Stimulated activated CD8-positive, alpha-beta memory T cell treated with anti-CD3 and anti-CD28 coated beads, Interleukin-7, amount 100 ng/mL, for 48 hours (primary cell): ENCODE measurements around the gene AGPAT2.

Experiments
- DNase-seq, 2 donors: peaks; one replicate each; pipeline ENCODE4 v3.0.0-alpha.2; 2020; ENCODE audit warnings: low read depth in 1 of 2; ENCODE audit errors: extremely low read depth in 1 of 2

The AGPAT2 gene

DNA sequence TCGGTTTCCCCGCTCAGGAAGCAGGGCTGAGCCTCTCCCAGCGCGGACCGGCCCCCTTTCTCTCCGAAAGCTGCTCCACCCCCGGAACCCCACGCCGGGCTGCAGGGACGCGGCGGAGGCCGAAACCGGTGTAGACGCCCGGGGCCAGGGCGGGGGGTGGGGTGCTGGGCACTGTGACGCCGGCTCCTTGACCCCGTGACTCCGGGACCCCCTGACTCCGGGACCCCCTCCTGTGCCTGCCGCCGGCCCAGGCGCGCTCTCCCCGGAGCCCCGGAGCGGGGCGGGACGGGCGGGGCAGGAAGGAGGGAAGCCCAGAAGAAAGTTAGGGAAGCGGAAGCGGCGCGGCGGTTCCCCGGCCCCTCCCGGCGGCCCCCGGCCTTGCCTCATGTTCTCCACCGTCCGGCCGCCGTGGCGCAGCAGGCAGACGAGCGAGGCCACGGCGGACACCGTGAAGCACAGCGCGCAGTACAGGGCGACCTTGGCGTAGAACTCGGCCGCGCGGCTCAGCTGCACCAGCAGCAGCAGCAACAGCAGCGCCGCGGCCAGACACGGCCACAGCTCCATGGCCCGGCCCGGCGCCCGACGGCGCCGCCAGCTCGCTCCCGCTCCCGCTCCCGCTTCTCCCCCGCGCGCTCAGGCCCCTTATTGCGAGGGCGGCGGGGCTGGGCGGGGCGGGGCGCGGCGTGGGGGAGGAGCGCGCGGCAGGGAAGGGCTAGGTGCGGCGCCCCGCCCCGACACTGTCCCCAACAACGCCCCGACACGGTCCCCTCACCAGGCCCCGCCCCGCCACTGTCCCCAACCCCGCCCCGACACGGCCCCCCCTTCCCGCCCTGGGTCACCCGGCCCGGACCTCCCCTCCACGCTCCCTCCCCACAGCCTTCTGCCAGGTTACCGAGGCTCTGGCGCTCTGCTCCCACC lies at the start of gene AGPAT2:
TSS of gene AGPAT2 (minus strand) at position 664 of the 918 bp plus-strand sequence. CDS start at position 564, 100 bp downstream.
- DNase-seq, result peak in 1 of 2 donors; percentile 44

DNA sequence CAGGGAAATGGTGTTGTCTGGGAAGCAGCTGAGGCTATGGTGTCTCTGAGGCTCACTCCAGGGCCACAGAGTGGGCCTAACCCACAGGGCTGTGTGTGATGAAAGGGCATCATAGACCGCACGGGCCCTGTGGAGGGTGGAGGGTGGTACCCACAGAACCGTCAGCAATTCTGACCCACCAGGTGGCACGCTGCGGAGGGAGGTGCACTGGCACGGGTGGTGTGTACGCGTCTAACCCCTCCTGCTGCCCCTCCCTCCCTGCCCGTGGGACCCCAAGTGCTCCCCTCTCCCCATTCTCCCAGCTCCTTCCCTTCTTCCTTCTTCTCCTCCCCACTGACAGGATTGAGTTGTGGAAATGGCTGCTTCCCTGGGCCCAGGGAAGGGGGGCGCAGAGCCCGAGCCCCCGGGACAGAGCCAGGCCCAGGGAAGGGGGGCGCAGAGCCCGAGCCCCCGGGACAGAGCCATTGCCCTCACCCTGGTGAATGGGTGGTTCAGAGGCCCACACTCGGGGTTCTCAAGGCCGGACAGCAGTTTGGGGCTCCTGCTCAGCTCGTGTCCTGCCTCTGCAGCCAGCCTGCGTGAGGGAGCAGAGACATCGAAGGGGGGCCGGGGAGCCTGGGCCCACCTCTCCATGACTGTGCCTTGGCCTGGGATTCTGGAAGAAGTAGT lies 48.7 kb upstream of the AGPAT2 start:
- DNase-seq, result no peak

DNA sequence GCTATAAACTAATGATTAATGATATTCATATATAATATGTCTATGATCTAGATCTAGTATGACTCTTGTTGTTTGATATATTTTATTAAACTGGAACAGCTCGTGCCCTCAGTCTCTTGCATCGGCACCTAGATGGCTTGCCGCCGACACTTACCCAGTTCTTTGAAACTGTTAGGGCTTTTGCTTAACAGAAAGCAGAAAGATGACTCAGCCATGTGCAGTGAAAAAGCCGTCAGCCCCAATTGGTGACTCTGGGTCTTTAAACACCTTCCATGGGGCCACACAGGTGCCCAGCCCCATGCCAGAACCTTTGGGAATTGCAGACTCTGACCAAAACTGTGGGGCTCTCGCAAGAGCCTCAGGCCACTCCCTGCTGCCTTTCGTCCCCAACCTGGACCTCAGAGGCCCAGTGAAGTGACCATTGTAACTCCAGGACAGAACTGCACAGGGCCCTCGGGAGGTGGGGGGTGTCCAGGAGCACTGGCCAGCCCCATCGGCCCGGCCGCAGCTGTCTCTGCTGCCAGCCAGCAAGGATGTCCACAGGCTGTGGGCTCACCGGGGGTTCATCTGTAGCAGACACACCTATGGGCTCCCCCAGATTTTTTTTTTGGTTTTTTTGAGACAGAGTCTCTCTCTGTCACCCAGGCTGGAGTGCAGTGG lies 47.7 kb upstream of the AGPAT2 start:
- no peak for DNase-seq

DNA sequence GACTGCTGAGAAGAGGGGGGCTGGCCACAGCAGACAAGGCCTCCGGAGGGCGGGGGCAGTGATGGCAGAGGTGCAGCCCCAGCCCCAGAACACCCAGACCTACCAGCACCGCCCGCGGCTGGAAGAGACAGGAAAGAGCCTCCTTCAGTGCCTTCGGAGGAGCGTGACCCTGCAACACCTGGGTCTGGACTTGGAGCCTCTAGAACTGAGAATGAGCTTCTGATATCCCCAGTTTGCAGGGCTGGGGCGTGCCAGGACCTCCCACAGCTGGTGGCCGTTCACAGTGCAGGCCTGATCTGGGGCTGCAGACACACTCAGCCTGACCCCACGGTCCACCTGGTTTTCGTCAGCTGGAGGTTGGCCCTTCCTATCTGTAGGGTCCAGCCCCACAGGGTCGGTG lies 46.4 kb upstream of the AGPAT2 start:
- DNase-seq, result no peak

DNA sequence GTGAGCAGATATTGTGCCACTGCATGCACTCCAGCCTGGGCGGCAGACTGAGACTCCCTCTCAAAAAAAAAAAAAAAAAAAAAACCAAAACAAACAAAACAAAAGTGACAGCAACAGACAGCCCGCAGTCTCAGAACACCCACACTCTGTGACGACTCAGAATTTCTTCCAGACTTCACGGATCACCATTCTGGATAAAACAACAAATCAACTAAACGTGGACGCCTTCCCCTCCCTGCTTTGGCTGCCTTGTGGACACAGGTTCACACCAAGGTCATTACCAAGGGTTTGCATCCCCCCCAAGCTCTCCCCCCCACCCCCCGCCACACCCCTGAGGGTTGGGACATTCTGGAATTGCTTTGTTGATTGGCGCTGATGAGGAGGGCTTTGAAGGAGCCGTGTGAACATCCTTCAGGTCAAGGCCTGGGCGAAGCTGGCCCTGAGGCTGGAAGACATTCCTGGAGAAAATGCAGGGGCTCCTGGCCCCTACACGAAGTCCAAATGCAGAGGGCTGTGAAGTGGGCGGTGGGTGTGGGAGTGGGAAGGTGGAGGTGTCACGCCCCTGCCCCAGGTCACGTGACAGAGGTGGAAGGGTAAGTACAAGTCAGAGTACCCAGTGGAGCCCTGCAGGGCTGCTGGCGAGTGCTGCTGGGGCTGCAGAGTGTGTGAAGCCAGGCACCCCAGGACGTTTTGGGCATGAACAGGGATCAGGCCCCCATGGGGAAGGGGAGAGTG lies 45.4 kb upstream of the AGPAT2 start:
- DNase-seq, result no peak

DNA sequence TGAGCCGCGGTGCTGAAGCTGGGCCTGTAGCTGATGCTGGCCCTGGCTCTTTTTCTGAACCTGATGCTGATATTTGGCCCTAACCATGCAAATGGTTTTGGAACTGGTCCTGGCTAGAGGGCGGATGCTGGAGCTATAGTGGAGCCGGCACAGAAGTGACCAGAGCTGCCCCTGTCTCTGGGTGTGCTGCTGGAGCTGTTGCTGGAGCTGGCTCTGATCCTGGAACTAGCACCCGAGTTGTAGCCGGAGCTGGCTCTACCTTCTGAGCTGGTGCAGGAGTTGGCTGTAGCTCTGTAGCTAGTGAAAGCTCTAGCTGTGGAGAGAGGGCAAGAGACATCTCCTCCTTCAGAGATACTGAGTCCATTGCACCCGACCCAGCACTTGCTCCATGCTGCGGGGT lies 42.7 kb upstream of the AGPAT2 start:
- DNase-seq, result no peak

DNA sequence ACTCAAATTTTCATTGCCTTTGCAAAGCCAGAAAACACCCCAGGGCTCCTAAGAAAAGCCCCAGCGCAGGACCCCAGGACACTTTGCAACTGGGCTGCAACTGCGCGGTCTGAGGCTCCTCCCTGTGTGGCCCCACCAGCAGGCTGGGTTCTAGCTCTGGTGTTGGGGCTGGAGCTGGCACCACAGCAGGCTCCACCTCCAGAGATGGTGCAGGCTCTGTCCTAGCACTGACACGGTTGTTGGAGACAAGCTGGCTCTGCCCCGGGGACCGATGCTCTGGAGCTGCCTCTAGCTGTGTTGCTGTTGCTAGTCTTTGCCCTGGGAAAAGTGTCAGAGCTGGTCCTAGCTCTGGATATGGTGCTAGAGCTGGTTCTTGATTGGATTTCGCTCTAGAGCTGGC lies 41.9 kb upstream of the AGPAT2 start:
- no peak for DNase-seq

DNA sequence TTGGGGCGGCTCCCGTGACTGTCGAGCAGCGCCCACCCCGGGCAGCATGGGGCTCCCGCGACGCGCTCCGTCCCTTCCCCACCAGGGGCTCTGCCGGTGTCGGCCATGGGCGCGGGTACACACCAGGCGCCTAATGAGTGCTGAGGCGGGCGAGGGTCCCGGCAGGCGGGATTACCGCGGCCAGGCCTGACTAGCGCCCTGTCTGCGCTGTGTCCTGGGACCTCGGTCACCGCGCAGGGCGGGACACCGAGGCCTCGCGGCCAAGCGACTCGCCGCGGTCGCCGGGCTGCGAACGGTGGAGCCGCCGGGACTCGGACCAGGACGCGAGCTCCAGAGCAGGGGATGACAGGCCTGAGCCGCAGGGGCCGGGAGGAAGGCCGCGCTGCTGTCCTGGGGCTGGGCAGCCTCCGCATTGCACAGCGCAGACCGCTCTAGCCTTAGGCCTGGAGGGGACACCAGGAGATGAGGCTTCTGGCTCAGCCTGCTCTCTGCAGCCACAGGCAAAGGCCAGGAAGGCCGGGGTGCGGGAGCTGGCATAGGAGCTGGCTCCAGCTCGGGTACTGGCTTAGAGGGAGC lies 41.4 kb upstream of the AGPAT2 start:
- no peak for DNase-seq

DNA sequence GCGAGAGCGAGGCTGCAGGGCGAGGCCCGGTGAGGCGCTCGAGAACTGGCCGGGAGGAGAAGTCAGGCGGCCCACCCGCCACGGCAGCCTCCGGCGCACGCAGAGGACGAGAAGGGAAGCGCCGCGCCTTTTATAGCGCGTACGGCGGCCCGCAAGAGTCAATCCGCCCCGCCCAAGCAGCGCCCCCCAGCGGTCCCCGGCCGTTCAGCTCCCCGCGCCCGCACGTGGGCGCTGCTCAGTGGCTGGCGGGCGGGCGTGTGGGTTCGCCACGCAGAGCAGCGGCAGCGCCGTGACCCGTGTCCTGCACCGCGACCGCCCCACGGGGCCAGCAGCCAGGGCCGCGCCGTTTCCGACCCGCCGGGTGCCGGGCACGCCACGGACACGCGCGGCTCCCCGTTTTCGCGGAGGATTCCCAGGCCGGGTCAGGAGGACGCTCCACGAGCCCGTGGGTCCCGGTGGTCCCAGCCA lies 40.9 kb upstream of the AGPAT2 start:
- DNase-seq, result peak; percentile 77 to 81

DNA sequence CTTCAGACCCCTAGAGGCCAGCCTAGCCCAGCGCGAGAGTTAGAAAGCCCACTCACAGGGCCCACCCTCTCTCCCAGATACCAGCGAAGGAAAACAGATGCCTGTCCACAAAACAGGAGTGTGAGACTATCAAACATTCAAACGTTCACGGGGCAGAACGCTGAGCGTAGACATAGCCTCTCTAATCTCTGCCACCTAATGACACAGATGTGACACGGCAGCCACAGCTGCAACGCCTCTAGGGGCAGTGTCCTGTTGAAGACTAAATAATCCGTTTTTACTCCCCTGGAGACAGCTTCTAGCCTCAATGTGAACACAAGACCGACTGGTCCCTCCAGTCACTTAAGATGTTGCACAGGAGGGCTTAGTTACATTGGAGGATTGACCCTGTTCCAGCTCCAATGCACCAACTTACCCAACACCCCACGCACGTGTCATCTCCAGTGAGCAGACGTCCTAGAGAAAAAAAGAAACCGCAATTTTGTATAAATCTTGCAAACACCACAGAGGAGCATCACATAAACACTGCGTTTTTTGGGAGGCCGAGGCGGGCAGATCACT lies 39.5 kb upstream of the AGPAT2 start:
- no peak for DNase-seq

DNA sequence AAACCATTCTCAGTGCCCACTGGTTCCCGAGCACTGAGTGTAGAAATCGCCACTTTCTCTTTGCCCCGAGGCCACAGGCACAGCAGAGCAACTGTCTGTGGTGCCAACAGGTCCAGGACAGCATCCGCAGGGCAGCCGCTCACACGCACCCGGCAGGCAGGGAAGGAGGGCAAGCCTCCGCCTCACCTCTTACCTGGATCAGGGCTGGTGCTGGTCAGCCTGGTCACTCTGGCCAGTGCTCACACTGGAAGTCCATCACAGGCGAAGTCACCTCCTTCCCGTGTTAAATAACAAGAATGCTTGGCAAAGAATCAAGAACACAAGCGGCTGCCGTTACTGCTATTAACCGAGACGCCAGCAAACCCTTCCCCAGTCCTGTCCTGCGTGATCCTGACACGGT lies 38.9 kb upstream of the AGPAT2 start:
- DNase-seq, result no peak

DNA sequence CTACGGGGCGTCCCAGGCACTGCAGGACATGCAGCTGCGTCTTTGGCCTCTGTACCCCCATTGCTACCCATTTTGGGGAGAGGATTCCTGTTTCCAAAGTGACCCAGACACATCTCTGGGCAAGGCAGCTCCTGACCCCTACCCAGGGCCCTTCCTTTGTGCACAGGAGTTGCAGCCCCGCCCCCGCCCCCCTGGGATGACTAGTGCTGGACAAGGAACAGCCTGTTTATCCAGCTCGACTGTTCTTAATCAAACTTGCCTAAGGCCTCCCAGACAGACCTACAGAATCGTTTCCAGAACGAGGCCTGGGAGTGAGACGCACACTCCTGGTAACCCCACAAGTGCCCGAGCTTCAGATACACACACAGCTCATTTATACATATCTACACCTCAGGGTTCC lies 38.4 kb upstream of the AGPAT2 start:
- no peak for DNase-seq

DNA sequence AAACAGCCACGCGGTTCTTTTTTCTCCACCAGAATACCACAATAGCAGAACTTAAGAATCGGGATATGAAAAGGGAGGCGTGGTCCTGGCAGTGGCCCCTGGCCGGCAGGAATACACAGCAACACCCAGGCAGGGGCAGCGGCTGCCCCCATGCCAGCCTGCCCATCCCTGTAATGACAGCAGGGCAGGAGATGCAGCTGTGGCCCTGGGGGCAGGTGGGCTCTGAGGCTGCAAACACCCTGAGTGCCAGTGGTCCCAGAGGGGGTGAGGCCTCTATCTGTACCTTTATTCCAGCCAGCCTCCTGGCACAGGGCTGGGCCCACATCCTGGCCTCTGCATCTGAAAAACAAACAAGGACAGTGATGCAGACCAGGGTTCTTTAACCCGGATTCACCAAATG lies 37.5 kb upstream of the AGPAT2 start:
- no peak for DNase-seq

DNA sequence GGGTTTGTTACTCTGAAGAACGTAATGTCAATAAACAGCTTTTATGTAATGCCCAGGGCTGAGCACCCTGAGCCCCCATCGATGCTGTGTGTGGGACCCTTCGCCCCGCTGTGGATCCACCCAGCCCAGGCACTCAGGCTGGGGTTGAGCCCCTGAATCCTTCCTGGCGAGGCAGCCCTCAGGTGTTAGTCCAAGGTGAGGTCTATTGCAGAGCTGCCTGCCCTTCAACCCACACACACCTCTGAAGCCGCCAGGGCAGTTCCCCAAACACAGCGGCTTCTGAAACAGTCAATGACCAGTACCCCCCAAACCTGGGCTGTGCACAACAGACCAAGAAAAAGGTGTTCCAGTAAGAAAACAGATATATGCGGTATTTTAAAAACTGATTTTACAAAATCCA lies 36.7 kb upstream of the AGPAT2 start:
- DNase-seq, result no peak

DNA sequence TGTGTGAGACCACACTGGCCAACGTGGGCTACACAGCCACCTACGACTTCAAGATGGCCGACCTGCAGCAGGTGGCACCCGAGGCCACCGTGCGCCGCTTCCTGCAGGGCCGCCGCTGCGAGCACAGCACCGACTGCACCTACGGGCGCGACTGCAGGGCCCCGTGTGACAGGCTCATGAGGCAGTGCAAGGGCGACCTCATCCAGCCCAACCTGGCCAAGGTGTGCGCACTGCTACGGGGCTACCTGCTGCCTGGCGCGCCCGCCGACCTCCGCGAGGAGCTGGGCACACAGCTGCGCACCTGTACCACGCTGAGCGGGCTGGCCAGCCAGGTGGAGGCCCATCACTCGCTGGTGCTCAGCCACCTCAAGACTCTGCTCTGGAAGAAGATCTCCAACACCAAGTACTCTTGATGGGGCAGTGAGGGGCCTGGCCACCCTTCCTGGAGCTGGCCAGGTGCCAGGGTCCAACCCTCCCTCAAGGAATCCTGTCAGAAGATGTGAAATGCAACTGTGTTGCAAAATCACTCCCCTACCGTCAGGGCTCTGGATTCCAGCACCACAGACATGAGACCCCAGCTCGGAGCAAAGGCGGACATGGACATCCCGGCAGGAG lies 36.2 kb upstream of the AGPAT2 start:
- DNase-seq, result no peak

DNA sequence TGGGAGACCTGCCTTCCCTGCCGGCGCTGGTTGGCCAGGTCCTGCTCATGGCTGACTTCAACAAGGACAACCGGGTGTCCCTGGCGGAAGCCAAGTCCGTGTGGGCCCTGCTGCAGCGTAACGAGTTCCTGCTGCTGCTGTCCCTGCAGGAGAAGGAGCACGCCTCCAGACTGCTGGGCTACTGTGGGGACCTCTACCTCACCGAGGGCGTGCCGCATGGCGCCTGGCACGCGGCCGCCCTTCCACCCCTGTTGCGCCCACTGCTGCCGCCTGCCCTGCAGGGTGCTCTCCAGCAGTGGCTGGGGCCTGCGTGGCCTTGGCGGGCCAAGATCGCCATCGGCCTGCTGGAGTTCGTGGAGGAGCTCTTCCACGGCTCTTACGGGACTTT lies 35.7 kb upstream of the AGPAT2 start:
- DNase-seq, result no peak

DNA sequence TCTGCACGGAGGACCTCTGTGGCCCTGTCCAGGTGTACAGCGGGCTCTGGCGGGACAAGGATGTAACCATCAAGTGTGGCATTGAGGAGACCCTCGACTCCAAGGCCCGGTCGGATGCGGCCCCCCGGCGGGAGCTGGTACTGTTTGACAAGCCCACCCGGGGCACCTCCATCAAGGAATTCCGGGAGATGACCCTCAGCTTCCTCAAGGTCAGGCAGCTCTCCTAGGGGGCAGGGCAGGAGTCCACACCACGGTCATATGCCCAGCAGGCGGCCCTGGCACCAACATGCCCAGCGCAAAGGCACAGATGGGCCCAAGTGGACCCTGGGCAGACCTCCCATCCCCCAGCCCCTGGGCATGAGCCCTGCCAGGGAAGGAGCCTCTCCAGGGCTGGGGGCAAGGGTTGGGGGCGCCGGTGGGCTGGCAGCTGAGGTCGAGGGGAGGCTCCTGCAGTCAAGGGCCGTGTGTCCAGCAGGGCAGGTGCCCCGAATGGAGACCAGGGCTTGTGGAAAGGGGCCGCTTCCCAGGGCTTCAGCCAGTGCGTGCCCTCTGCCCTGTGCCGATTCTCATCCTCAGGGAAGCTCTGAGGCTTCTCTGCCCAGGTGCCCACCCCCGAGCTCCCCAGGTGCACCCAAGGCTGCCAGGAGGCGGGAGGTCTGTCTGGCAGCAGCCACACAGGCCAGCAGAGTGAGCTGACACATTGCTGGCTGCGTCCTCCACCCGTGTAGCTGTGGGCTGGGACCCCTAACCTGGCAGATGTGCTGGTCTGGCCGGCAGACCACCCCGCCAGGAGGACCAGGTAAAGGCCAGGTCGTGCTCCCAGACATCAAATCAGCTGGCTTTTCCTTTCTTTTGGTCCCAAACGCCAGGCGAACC lies 35.1 kb upstream of the AGPAT2 start:
- DNase-seq, result no peak

DNA sequence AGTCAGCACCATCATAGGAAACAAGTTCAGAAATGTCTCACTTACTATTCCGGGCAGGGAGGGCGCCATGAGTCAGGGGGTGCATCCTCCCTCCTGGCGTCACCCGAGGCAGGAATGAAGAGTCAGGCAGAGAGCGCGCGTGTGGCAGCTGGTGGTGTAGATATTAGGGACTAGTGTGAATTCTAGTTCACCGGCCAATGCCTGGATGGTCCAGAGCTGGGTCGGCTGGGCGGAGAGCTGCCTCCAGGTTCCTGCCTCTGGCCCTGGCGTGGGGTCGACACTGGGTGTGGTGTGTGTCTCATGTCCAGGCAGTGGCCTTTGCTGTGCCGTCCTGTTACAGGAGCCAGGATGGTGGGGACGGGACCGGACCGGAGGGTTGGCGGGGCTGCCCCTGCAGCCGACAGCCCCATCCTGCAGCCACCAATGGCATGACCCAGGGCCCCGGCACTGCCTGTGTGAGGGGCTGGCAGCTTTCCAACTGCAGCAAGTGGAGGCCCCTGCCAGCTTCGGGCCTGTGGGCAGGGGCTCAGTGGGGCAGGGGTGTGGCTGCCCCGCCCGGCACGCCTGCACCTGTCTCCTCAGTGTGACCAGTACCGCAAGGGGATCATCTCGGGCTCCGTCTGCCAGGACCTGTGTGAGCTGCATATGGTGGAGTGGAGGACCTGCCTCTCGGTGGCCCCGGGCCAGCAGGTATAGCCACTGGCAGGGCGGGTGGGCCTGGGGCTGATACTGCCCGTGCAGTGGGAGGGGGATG lies 34.3 kb upstream of the AGPAT2 start:
- DNase-seq, result no peak
